Esophagus squamous epithelium (tissue), 4 donors: Measurements from ENCODE around the gene ZDHHC18.

Source experiments
- CTCF ChIP-seq, 6 experiments: fragments of 450-650 bp in 4 of 6; fragments of 200-600 bp in 2 of 6; sonication (generic) in 2 of 6; IDR thresholded peaks; one replicate each; pipeline ENCODE4 v1.5.1; 2016 to 2019; ENCODE audit warnings: antibody characterized with exemption in 6 of 6, mild to moderate bottlenecking in 4 of 6, moderate library complexity in 4 of 6
- POLR2A ChIP-seq, 4 donors: fragments of 450-650 bp; IDR thresholded peaks; one replicate each; pipeline ENCODE4 v1.6.1; 2017; ENCODE audit warnings: antibody characterized with exemption in 4 of 4, mild to moderate bottlenecking in 4 of 4, moderate library complexity in 3 of 4

GRCh38 chr1:26827663-26828062 lies 1.2 kb downstream of the ZDHHC18 start:
- TF ChIP-seq POLR2A (IDR thresholded peaks at IDR 0.05) (no peak), CTCF (IDR thresholded peaks at IDR 0.05) (no peak)
